Daoy (cell line): ENCODE results near the gene CPEB2. TPM values are rescaled to one million over a fixed set of nuclear protein-coding genes. Genes with fewer than 3 reads are reported as not detected.
"Not testable (repeated sequence)": the region's sequence is repeated elsewhere in the genome, so short reads cannot be mapped to it uniquely, and the experiment has no call there.

Source experiments
- DNase-seq: peaks from one replicate; pipeline ENCODE4 v3.0.0-alpha.2; 2015; ENCODE audit warnings: low read depth
- total RNA-seq: library from RNA; depleted of rRNA; stranded (reverse); fragments of >200 nt; shearing (Covaris generic); gene quantifications from 2 replicates; pipeline ENCODE4 v1.2.3, GENCODE V29; 2014

The CPEB2 gene
- total RNA-seq, 1 experiment from 2014 or later: 1.1 TPM

DNA sequence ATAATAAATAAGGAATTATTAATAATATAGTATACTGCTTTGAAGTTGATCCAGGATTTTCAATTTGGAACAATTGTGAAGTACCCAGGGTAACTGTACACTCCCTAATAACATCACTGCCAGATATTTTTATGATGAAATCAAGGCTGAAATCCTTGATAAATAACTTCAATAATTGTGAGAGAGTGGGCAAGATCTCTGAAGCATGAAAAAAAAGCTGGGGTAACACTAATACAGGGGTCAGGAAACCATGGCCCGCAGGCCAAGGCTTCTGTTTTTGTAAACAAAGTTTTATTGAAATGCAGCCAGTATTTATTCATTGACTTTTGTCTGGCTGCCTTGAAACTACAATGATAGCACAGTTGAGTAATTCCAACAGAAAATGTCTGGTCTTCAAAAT, 41.6 kb downstream of the CPEB2 start:
- no peak for DNase-seq

DNA sequence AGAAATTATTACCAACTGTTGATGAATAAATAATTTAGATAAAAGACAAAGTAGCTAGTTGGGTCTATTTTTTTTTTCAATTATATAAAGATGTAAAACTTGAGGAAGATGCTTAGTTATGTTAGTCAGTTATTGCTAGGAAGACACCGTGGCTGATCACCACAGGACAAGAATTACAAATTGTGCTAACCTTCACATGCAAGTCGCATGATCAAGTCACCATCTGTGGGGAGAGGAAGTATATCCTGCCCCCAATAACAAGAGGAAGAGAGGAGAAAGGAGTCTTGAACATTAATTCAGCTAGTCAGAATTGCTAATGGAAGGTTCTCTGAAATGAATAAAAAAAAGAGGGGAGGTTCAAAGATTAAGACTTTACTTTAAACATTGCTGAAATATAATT, 52.3 kb downstream of the CPEB2 start:
- DNase-seq: no peak

DNA sequence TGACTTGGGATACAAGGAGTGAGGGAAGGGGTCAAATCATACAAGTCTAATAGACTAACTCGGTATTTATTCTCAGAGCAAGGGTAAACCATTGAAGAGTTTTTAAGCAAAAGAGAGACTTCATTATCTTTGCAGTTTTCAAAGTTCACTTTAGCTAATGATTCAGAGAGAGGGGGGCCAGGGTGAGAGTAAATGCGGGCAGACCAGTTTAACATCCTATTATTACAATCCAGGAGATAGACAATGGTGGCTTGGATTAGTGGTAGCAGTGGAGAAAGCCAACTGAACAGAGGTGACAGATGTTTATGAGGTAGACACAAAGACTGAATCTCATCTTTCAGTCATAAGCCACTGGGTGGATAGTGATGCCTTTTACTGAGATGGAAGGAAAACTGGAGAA, 57.9 kb downstream of the CPEB2 start:
- DNase-seq: no peak

DNA sequence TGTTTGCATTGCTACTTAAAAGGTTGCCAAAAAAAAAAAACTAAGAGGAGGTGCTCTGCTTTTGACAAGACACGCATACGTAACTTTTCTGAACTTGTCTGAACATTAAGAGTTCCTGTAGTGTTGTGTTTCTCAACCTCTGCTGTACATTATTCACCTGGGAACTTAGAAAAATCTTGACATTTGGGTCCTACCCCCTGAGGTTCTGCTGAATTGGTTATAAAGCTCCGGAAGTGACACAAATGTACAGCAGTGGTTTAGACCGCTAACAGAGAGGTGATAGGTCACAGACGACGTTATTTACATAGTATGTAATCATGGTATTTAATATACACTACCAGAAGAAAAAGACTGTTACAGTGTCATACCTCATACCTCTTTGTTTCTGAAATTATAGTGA, 61.1 kb downstream of the CPEB2 start:
- DNase-seq: no peak

DNA sequence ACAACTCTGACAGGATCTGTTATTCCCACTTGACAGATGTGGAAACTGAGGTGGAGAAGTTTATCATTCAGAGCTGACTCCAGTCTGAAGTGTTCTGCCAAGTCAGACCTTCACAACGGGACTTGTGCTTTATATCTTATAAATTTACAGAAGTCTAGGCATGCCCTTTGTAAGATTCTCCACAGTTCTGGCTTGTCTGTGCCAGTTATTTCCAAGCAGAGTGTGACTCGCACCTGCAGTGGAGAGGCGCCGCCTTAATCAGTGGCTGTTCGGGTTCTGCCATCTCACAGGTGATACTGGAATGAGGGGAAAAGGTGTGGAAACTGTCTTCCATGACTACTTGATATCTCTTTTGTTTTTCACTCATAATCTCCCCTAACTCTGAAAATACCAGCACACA, 63.2 kb downstream of the CPEB2 start:
- no peak for DNase-seq

DNA sequence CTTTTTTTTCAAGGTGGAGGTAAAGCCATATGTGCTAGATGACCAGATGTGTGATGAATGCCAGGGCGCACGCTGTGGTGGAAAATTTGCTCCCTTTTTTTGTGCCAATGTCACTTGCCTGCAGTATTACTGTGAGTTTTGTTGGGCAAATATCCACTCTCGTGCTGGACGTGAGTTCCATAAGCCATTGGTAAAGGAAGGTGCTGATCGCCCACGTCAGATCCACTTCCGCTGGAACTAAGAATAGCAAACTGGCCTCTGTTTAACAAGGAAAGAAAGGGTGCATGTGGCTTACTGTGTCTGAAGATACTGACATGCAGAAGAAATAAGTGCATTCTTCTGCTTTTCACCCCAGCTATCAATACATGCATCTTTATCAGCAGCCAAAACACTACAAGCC, 63.9 kb downstream of the CPEB2 start:
- no peak for DNase-seq

DNA sequence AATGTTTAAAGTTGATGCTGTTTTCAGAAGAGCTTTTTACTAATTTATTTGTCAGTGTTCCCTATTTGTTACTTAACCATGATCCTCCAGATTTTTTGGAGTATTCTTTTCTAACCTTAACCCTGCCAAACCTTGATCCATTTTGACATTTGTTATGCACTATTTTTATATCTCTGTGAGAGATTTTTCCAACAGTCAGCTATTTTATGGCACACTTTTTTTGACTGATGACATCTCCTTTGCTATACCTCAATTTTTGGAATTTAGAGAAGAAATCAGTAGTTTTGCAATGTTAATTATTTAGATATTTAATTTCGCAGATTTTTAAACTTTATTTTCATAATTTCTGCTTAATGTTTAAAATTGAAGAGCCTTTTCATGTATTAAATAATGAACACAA, 66.0 kb downstream of the CPEB2 start:
- DNase-seq: no peak

DNA sequence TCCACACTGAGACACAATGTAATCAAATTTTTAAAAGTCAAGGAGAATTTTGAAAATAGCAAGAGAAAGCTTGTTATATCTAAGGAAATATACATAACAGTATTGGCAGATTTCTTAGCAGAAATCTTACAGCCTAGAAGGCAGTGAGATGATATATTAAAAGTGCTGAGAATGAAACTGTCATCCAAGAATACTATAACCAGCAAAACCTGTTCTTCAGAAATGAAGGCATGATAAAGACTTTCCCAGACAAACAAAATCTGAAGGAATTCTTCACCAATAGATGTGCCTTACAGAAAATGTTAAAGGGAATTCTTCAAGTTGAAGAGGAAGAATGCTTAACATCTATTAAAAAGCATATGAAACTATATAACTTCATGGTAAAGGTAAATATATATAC, 73.6 kb downstream of the CPEB2 start:
- DNase-seq: no peak

DNA sequence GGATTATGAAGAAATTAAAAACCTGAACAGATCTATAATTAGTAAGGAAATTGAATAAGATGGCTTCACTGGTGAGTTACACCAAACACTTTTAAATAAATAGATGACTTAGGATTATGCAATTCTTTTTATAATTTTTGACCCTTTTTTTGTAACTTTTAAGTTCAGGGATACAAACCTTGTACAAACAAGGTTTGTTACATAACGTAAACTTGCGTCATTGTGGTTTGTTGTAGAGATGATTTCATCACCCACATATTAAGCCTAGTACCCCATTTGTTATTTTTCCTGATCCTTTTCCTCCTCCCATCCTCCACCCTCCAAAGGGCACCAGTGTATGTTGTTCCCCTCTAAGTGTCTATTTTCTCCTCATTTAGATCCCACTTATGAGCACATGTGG, 75.7 kb downstream of the CPEB2 start:
- DNase-seq: no peak

DNA sequence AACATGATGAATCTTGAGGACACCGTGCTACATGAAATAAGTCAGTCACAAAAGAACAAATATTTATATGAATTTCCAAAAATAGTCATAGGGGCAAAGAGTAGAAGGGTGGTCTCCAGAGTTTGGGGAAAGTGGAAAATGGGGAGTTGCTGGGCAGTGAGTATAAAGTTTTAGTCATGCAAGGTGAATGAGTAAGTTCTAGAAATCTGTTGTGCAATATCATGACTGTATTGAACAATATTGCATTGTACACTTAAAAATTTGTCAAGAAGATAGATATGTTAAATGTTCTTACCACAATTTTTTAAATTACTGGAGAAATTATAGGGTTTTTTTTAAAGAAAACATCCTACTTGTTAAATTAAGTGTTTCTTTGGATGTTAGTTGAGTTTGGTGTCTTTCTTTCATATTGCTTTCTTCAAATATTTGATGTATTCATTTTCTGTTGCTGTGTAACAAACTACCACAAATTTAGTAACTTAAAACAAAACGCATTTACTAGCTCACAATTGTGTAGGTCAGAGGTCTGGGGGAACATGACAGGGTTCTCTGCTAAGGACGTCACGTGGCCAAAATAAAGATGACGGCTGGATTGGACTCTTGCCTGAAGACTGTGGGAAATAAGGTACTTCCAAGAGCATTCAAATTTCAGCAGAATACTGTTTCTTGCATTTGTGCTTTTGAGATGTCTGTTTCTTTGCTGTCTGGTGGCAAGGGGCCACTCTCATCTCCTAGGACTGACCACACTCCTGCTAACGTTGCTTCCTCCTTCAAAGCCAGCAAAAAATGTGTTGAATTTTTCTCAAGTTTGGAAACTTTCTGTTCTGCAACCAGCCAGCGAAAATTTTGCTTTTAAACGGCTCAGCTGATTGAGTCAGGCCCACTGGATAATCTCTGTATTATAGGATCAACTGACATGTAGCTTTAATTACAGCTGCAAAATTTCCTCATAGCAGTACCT, 76.7 kb downstream of the CPEB2 start:
- no peak for DNase-seq

DNA sequence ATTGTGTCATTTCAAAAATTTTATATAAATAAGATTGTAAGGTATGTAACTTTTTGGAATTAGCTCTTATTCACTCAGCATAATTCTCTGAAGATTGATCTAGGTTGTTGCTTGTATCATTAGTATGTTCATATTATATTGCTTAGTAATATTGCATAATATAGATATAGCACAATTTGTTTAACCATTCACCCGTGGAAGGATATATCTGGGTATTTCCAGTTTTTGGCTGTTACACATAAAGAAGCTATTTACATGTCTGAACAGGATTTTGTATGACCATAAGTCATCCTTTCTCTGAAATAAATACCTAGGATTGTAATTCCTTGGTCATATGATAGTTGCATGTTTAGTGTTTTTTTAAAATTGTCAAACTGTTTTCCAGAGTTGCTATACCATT, 82.5 kb downstream of the CPEB2 start:
- DNase-seq: no peak

DNA sequence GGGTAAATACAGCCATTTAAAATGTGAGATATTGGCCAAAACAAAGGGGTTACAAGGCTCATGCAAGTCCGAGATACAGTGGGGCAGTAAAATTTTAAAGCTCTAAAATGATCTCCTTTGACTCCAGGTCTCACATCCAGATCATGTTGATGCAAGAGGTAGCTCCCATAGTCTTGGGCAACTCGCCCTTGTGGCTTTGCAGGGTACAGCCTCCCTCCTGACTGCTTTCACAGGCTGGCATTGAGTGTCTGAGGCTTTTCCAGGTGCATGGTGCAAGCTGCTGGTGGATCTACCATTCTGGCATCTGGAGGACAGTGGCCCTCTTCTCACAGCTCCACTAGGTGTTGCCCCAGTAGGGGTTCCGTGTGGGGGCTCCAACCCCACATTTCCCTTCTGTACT, 83.5 kb downstream of the CPEB2 start:
- not testable (repeated sequence) for DNase-seq

DNA sequence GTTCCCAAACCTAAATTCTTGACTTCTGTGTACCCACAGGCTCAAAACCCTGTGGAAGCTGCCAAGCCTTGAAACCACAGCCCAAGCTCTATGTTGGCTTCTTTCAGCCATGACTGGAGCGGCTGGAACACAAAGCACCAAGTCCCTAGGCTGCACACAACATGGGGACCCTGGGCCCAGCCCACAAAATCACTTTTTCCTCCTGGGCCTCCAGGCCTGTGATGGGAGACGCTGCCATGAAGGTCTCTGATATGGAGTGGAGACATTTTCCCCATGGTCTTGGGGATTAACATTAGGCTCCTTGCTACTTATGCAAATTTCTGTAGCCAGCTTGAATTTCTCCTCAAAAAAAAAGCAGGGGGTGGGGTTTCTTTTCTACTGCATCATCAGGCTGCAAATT, 84.0 kb downstream of the CPEB2 start:
- DNase-seq: not testable (repeated sequence)

DNA sequence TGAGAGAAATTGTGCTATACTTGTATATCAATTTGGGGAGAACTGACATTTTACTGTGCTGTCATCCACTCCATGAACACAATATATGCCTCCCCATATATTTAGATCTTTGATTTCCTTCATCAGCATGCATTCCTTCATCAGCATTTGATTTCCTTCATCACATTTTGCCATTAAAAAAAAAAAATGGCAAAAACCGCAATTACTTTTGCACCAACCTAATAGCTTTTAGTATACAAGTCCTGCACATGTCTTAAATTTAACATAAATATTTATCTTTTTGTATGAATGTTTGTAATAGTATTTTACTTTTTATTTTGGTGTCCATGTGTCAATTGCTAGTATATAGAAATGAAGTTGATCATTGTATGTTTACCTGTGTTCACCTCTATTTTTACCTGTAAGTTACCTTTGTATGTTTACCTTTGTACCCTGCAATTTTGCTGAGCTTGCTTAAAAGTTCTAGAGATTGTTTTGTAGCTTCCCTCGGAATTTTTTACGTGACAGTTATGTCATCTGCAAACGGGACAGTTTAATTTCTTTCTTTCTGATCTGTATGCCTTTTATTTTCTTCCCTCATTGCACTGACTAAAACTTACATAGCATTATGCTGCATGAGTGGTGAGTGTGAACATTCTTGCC, 86.2 kb downstream of the CPEB2 start:
- DNase-seq: no peak

DNA sequence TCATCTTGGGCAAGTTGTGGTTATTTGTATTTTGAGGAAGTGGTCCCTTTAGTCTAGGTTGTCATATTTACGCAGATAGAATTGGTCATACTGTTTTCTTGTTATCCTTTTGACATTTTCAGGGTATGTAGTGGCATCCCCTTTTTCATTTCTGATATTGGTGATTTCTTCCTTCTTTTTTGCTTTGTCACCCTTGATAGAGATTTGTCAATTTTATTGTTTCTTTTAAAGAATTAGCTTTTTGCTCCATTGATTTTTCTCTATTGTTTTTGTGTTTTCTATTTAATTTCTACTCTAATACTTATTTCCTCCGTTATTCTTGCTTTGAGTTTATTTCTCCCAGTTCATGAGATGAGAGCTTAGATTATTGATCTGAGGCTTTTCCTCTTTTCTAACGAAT, 87.7 kb downstream of the CPEB2 start:
- DNase-seq: no peak

DNA sequence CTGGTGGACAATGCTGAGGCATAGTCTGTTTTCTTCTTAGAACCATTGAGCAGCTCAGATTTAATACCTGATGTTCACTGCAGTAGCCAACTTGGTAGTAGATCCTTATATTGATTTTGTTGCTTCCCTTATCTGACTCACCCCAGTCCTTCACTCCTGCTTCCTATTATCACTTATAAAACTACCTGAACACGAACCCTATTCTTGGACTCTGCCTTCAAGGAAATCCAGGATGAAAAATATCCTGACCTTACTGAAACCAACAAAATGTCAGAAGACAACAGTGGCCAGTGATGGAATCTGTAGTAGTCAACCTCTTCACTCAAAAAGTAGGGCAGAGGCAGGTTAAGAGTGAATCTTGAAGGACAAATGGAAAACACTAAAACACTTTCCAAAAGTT, 98.1 kb downstream of the CPEB2 start:
- no peak for DNase-seq

DNA sequence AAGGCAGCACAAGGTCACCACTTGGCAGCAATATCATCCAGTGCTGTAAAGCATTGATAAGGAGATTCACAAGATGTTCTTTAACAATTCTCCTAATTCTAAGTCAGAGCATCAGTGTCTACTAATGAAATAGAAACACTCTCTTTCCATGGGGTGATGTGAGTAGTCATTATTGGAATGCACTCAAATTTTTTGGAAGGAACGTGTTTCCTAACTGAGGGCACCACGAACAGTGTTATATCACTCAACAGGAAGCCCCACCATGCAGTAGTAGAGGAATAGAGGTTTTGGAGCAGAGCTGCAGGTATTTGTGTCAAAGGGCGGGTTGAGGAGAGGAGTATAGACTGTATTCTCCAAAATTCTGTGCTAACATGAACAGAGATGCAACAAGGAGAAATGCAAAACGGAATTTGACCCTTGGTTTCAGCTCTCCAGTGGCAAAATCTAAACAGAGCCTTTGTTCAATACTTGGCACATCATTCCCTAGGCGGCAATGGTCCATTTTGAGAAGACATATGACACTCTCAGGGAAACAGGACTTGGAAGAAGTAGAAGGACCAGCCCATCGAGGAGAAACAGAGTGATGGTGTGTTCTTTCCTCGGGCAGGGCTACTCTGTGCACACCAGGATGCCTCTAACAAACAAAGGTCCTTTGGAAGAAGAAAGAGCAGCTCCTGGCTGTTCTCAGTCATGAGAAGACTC, 98.9 kb downstream of the CPEB2 start:
- no peak for DNase-seq

DNA sequence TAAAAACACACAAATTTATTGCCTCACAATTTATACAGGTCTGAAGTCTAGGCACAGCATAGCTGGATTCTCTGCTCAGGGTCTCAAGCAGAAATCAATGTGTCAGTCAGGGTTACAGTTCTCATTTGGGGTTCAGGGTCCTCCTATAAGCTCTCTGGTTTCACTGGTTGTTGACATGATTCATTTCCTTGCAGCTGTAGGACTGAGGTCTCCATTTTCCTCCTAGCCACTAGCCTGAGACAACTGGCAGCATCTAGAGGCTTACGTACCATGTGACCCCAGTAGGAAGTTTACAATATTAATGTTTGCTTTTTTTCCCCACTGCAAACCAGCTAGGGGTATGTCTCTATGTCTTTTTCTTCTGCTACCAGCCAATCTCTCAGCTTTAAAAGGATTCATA, 102.5 kb downstream of the CPEB2 start:
- DNase-seq: no peak

DNA sequence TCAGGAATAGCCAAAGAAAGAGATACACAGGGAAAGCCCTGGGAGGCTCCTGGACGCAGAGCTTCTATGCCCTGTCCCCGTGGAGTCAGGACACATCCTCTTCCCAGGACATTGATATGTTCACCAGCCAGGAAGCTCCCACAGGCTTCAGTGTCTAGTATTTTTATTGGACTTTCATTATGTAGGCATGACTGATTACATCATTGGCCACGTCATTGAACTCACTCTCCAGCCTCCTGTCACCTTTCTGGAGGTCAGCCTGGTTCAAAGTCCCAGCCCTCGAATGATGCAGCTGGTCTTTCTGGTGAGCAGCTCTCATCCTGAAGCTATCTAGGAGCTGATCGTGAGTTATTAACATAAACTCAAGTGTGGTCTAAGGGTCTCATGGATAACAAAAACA, 104.1 kb downstream of the CPEB2 start:
- no peak for DNase-seq

DNA sequence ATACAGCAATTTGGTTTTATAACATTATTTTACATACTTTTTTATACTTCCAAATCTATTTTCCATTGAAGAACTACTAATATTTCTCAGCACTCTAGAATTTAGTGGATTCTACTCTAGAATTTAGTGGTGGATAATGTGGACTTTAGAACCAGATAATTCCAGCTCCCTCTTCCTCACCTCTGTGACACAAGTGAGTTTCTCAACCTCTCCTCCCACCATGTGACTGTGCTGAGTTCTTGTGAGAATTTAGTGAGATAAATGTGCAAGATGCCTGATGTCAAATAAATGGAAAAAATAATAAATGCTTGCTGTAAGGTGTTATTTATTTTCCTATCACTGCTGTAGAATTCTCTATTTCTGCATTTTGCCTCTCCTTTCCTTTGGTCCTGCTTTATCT, 107.3 kb downstream of the CPEB2 start:
- DNase-seq: no peak

DNA sequence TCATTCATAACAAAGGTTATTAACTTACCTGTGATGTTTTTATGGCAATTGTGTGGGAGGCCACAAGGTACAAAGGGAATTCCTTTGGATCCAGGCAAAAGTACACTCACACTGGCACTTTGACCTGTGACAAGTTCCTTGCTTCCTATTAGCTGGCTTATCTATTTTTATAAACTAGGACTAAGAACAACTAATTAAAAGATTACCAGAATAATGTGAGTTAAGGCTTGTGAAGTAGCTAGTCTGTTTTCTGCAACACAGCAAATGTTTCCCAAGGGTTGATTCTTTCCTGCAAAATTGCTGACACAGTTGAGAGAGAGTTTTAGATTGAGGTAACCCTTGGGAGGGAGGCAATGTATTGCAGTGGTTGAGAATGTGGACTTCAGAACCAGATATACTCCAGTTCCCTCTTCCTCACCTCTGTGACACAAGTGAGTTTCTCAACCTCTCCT, 107.9 kb downstream of the CPEB2 start:
- no peak for DNase-seq

DNA sequence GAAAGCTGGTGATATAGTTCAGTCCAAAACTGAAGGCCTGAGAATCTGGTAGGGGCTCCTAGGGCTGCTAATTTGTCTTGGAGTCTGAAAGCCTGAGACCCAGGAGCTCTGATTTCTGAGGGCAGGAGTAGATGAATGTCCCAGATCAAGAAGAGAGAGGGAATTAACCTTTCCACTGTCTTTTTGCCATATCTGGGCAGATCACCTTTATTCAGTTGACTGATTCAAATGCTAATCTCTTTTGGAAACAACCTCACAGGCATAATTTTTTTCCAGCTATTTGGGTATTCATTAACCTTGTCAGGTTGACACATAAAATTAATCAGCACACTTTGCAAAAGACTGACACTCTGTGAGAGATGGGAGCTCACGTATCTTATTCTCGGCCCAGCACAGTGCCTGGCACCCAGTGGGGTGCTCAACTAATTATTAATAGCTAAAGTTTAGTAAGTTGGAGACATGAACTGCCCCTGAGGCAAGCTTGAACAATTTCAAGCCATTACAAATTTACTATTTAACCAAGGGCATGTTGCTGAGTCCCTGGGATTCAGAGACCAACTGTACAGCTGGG, 114.3 kb downstream of the CPEB2 start:
- no peak for DNase-seq
